GOT3 (cell line): ENCODE measurements around the gene KCTD19.
"Not testable (repeated sequence)": the region's sequence is repeated elsewhere in the genome, so short reads cannot be mapped to it uniquely, and the experiment has no call there.

Experiments
- DNase-seq: peaks from one replicate; lab custom pipeline; 2025; ENCODE audit warnings: mixed read lengths; lab: John Stamatoyannopoulos, UW

The KCTD19 gene

DNA sequence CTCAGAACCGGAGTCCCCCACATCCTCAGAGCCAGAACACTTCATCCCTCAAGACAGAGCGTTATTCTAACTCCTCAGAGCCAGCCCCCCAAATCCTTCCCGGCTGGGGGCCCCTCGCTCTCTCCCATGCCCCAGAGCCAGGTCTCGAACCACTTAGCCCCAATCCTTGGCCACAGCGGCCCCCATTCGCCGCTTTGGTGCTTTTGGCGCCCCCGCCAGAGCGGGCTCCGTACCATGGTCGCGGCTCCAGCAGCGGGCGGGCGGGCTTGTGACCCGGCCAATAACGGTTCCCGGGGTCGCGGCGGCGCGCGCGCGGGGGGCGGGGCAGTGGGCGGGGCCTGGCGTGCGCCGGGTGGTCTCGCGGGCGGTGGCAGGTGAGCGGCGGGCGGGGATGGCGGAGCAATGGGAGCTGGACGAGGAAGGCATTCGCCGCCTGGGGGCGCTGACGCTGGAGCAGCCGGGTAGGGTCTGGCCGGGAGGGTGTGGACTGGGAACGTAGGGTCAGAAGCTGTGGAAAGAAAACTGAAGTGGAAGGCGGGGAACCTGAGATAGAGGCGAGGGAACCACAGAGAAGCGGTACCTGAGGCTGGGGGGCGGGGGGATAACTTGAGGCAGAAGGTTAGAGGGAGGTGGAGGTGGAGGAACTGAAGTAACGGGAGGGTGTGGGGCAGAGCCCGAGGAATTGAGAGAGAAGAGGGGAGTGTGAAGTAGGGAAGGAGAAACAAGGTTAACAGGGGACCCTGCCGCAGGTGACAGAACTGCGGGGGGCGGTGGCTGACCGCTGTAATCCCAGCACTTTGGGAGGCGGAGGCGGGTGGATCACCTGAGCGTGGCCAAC lies at the start of gene KCTD19, which contains the start of gene LRRC36:
Gene KCTD19 (minus strand): TSS at position 270 of the 838 bp plus-strand sequence. CDS start 34 bp downstream, at position 236.
Gene LRRC36 (plus strand): TSS at position 344 of the 838 bp plus-strand sequence. CDS start 48 bp downstream, at position 392.
- DNase-seq = no peak

DNA sequence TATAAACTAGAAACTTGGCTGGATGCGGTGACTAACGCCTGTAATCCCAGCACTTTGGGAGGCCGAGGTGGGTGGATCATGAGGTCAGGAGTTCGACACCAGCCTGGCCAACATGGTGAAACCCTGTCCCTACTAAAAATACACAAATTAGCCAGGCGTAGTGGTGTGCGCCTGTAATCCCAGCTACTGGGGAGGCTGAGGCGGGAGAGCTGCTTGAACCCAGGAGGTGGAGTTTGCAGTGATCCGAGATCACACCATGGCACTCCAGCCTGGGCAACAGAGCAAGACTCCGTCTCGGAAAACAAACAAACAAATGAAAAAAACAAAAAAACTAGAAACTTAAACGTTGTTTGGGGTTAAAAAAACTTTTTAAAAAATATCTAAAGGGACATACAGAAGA lies 49.5 kb upstream of the KCTD19 start:
- DNase-seq = not testable (repeated sequence)

DNA sequence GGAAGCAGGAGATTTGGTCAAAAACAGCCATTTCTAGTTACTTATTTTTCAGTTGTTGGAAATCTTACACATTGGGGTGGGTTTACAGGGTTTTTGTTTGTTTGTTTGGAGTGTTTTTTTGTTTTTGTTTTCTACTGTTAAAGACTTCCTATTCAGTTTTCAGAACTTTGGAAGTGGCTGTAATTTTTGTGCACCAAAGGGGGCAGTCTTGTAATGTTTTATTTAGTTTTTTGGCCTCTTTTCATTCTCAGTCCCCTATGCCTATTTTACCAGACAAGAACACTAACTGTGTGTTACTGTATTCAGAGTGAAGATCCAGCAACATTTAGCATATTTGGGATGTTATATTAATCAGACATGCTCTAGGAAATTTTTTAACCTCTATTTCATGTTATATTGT lies 46.1 kb upstream of the KCTD19 start:
- DNase-seq = no peak

DNA sequence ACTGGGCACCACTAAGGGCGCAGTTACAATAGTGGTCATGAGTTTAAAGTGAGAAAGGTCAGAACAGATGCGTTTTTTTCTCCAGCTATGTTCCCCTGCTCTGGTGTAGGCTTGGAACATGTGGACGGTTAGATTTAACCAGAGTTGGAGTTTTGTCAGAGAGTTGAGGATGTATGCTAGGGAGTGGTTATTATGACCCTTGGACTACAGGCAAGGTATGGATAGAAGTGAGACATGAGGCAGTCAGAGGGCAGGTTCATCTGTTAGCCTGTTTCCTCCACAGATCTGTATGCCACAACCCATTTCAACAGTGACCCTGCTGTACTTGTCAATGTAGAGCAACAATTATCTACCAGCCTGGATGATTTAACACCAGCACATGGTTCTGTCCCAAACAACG lies 44.1 kb upstream of the KCTD19 start:
- no peak for DNase-seq

DNA sequence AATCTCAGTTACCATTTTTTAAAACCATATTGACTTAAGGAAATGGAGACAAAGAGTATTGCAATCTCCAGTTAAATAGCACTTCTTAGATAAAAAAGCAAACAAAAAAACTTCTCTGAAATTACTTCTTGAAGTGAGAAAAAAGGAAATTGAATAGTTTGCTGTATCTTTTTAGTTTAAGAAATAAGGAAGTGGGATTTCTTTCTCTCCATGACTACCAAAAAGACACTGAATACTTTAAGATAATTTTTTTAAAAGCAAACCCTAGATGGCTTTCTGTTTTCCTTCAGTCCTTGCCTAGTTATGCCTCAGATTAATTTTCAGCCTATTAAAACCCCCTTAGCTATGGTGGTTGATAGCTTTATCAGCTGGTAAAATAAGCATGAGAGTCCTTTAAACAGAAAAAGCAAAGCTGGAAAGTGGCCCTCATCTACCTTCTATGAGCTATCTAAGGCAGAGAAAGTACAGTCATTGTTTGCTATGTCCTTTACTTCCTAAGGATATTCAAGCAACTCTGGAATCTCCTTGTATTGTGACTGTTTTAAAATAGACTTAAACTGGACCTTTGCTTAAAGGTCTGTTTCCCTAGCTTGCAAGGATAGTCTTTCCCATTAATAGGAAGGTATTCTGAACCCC lies 38.2 kb upstream of the KCTD19 start:
- no peak for DNase-seq

DNA sequence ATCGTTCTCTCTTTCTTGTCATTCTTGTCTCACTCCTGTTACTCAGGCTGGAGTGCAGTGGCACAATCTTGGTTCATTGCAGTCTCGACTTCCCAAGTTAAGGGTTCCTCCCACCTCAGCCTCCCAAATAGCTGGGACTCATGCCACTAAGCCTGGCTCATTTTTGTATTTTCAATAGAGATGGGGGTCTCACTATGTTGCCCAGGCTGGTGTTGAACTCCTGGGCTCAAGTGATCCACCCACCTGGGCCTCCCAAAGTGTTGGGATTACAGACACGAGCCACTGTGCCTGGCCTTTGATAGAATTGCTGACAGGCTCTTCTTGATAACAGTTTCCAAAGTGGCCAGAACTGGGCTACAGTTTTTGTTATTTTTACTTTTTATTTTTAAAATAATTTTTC lies 34.5 kb upstream of the KCTD19 start:
- no peak for DNase-seq

DNA sequence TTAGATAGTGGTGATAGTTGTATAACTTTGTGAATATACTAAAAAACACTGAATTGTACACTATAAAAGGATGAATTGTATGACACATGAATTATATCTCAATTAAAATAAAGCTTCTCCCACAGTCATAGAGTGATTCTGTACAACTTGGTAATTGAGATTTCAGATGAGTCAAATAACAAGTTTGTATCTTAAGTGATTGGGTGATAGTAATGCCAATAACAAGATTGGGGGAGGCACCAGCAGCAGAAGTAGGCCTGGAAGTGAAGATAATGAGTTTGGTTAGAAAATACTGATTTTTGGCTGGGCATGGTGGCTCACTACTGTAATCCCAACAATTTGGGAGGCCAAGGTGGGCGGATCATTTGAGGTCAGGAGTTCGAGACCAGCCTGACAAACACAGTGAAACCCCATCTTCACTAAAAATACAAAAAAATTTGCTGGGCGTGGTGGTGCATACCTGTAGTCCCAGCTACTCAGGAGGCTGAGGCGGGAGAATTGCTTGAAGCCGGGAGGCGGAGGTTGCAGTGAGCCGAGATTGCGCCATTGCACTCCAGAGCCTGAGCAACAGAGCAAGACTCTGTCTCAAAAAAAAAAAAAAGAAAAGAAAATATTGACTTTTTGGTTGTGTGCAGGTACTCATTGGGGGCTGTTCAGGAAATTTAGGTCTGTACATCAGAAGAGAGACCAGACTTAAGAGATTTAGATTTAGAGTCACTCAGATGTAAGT lies 33.2 kb upstream of the KCTD19 start:
- DNase-seq = not testable (repeated sequence)

DNA sequence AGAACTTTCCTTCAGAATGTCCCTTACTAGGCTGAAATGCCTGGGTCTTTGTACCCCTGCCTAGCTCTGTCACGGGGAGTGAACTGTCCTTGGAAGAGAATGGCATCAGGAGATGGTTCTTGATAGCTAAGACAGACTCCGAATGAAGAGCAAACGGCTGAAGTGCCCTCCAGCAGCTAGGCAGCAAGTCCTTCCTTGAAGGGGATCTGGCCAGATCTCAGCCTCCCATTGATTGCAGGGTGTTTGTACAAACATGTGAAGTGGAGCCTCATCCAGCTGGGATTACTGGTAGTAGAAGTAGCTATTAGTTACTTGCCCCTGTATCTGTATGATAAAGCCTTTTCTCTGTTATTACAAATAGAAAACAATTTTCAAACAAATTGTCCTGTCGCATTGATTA lies 31.0 kb upstream of the KCTD19 start:
- no peak for DNase-seq

DNA sequence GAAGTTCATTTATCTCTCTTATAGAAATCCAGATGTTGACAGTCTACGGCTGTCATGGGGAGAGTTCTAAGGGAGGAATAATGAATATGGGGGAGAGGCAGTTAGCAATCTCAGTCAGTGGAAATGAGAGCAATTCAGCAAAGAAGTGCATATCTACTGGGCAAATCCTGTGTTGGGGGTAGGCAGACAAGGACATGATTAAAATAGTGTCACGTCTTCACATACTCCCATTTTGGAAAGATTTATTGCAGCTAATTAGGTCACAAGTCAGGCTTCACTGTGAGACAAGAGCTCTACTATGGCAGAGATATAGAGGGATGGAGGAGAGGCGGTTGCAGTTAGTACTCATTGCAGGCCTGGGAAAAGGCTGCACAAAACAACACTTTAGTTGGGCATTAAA lies 29.9 kb upstream of the KCTD19 start:
- no peak for DNase-seq

DNA sequence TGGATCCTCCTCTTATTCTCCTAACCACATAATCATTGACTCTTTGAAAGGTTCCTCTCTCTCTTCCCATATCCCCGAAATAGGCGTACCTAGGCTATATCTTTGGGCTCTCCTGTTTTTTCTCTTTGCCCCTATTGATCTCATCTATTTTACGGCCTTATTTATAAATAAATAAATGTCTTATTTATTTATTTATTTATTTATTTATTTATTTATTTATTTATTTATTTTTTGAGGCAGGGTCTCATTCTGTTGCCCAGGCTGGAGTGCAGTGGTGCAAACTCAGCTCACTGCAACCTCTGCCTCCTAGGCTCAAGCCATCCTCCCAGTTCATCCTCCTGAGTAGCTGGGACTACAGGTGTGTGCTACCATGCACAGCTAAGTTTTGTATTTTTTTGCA lies 25.9 kb upstream of the KCTD19 start:
- not testable (repeated sequence) for DNase-seq

DNA sequence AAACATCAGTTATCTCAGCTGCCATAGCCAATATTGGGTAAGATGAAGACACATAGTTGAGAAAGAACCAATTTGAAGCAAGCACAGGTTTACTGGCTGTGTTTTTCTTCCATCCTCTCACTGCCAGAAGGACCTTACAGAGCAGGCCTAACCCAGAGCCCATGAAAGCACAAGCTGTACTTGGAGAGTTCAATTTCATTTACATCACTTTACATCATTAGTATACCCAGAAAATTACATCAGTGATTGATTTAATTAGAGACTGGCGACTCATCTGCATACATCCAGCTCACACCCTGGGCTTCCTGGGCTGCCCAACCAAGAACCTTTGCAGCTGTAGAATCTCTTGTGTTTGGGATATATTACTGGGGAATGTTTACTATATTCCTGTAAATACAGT lies 23.8 kb upstream of the KCTD19 start:
- no peak for DNase-seq

DNA sequence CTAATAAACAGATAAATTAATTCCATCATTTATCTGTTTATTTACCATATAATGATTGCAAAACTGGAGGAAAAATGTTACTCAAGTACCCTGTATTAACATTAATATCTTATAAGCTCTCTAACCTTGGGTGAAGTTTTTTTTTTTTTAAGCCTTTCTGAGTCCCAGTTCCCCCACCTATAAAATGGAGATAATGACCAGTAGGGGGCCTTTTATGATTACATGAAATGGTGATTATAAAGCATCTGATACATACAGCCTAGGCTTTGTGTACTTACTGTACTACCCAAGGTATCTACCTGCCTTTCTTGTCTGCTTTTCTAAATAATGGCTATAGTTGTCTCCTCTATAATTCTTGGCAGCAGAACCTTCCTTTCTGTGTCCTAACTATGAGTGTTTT lies 22.6 kb upstream of the KCTD19 start:
- no peak for DNase-seq

DNA sequence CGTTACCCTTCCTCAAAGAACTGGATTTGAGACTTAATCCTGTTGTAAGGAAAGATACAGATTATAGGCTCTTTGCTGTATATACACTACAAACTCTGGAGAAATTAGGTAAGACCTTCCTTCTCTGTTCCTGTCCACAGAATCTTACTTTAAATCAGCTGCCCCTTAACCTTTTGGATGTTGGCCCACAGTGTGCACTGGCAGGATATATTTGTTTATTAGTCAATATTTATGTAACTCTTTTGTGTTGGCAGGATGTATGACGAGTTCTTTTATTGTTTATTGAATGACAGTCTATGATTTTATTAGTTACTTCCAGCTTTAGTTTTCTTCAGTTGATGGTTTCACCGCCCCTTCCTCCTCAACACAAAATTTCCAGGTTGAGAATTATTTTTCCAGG lies 19.8 kb upstream of the KCTD19 start:
- DNase-seq = no peak

DNA sequence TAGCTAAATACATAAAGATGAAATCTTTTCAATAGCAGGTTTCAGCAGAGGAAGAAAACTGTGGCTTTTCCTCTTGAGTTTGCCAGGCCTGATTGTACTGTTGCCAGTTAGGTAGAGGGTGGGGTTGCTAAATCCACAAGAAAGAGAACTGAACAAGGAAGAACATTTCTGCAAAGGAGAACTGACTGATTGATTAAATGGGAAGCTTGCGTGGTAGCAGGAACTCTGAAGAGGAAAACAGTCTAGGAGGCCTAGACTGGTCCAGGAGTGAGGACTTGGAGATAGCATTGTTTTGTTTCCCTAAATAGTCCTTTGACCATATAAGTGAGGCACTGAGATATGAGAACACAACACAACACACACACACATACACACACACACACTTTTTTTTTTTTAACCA lies 18.9 kb upstream of the KCTD19 start:
- no peak for DNase-seq

DNA sequence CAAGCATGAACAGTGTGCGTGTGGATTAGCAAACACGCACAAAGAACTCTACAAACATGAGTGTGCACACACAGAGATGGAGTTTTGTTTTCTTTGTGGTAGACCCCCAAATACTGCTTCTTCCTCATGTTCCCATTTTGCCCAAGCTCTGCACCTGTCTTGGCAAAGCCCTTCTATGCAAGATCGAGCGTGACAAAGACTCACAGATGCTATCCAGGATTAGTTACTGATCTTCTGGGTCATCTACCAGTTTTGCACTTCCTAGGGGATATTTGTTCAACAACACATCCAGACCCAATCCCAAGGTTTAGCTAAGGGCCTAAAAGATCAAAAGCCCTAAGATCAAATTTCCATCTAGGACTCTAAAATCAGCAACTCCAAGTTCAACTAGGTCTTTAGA lies 16.1 kb upstream of the KCTD19 start:
- DNase-seq = no peak

DNA sequence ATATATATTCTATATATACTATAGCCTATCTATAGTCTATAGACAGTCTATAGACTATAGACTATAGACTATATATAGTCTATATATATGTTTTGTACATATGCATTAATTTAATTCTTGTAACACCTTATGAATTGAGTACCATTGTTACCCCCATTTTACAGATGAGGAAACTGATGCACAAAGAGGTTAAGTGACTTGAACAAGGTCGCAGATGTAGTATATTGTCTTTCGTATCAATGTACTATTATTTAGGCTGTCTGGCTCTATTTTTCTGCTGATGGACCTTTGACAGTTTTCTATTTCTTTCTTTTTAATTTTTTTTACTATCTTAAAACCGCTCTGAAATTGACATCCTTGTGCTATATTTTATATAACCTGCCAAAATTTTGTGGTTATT lies 14.7 kb upstream of the KCTD19 start:
- DNase-seq = no peak

DNA sequence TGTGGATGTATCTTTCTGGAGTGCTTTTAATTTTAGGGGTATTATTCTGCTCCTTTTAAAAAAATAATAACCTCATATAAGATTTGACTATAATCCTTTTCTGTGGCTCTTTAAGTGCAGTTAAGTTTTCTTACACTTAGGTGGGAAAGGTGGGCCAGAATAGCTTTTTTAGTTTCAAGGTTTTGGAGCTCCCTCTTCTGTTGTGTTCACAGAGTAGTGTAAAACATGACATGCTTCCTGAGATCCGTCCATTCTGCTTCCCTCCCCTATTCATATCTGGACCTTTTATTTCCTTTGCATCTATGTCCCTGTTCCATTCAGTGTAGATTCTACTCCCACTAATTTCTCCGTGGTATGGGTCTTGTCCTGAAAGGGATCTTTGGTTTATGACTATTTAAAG lies 12.9 kb upstream of the KCTD19 start:
- DNase-seq = no peak

DNA sequence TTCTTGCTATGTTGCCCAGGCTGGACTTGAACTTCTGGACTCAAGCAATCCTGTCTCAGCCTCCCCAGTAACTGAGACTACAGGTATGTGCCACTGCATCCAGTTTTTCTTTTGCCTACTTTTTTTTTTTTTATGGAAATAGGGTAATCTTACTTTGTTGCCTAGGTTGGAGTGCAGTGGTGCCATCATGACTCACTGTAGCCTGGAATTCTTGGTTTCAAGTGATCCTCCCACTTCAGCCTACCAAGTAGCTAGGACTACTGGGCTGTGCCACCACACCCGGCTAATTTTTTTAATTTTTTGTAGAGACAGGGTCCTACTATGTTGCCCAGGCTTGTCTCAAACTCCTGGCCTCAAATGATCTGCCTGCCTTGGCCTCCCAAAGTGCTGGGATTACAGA lies 10.1 kb upstream of the KCTD19 start:
- DNase-seq = no peak

DNA sequence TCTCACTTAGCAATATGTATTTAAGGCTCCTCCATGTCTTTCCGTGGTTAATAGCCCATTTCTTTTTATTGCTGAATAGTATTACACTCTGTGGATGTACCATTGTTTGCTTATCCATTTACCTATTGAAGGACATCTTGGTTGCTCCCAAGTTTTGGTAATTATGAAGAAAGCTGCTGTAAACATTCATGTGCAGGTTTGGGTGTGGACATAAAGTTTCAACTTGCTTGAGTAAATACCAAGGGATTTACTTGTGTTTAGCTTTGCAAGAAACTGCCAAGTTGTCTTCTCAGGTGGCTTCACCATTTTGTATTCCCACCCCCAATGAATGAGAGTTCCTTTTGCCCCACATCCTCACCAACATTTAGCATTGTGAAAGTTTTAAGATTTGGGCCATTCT lies 9.6 kb upstream of the KCTD19 start:
- DNase-seq = no peak

DNA sequence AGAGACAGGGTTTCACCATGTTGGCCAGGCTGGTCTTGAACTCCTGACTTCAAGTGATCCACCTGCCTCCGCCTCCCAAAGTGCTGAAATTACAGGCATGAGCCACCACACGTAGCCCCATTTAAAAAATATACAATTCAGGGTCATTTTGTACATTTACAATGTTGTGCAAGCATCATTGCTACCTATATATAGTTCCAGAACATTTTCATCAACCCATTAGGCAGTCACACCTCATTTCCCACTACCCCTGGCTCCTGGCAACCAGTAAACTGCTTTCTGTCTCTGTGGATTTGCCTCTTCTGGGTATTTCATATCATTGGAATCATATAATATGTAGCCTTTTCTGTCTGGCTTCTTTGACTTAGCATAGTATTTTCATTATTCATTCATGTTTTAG lies 6.8 kb upstream of the KCTD19 start:
- DNase-seq = no peak

DNA sequence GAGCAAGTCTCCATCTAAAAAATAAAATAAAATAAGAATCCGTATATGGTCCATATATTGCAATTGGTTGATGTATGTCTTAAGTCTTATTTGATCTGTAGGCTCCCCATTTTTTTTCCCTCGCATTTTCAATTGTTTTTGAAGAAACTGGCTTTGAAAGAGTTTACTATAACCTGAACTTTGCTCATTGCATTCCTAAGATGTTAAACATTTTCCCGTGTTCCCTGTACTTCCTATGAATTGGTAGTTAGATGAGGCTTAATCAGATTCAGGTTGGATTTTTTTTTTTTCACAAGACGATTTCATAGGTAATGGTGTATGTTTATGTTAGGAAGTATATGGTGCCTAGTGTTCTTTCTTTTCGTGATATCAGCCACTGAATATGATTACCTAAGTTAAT lies 3.4 kb upstream of the KCTD19 start:
- DNase-seq = no peak

DNA sequence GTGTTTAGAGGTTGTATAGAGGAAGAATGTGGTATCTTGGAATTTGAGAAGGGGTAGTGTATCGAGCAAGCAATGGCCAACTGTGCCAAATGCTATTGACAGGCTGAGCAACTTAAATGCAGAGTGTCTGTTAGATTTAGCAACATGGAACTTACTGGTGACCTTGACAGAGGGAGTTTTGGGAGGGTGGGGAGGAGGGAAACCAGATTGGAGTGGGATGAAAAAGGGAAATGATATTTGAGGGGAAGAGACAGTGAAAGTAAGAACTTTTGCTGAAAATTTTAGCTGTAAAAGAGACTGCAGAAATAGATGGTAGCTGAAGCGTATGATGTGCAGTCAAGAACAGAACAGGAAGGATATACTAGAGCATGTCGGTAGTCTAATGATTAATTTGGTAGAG lies 1.2 kb upstream of the KCTD19 start:
- DNase-seq = no peak

DNA sequence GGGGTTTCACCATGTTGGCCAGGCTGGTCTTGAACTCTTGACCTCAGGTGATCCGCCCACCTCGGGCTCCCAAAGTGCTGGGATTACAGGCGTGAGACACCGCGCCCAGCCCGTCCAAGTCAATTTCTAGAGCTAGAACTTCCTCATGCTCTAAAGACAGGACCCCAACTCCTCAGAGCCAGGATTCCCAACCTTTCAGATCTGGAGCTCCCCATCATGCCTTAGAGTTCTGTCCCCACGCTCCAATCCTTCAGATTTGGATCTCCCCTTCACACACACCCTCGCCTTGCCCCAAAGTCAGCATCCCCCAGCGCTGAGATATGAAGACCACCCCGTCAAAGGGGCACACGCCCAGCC lies 448 bp downstream of the KCTD19 start:
- DNase-seq = no peak
